Hepatocyte (in vitro differentiated cells): ENCODE measurements around the gene MYH7. TPM values are rescaled to one million over a fixed set of nuclear protein-coding genes. Genes with fewer than 3 reads are reported as not detected.

Experiments used
- DNase-seq: peaks from one replicate; pipeline ENCODE4 v3.0.0-alpha.2; 2016; ENCODE audit warnings: low spot score
- H2AFZ ChIP-seq: fragments of 200-600 bp; sonication (generic); 2 replicates; pipeline ENCODE4 v1.6.0; 2016; ENCODE audit warnings: antibody characterized with exemption, mild to moderate bottlenecking
- H3K27ac ChIP-seq: fragments of 200-600 bp; sonication (generic); 2 replicates; pipeline ENCODE4 v1.5.1; 2016; ENCODE audit warnings: mild to moderate bottlenecking
- H3K27me3 ChIP-seq: fragments of 200-600 bp; sonication (generic); 2 replicates; pipeline ENCODE4 v1.6.1; 2016
- H3K36me3 ChIP-seq: fragments of 200-600 bp; sonication (generic); replicated peaks from 2 replicates; pipeline ENCODE4 v1.5.1; 2016; ENCODE audit warnings: low read depth; ENCODE audit not compliant: insufficient read depth
- H3K4me1 ChIP-seq: fragments of 200-600 bp; sonication (generic); 2 replicates; pipeline ENCODE4 v1.5.1; 2016; ENCODE audit warnings: mild to moderate bottlenecking, moderate library complexity; ENCODE audit not compliant: insufficient read depth
- H3K4me2 ChIP-seq: fragments of 200-600 bp; sonication (generic); 2 replicates; pipeline ENCODE4 v1.6.0; 2016
- H3K4me3 ChIP-seq: fragments of 200-600 bp; sonication (generic); 2 replicates; pipeline ENCODE4 v1.5.1; 2016; ENCODE audit warnings: mild to moderate bottlenecking
- H3K79me2 ChIP-seq: fragments of 200-600 bp; sonication (generic); 2 replicates; pipeline ENCODE4 v1.6.0; 2017; ENCODE audit warnings: mild to moderate bottlenecking
- H3K9me2 ChIP-seq: fragments of 200-600 bp; sonication (generic); replicated peaks from 2 replicates; pipeline ENCODE4 v1.6.0; 2017; ENCODE audit warnings: mild to moderate bottlenecking; ENCODE audit not compliant: insufficient read depth
- H3K9me3 ChIP-seq: fragments of 200-600 bp; sonication (generic); 2 replicates; pipeline ENCODE4 v1.5.1; 2016; ENCODE audit warnings: low read depth, mild to moderate bottlenecking
- H4K20me1 ChIP-seq: fragments of 200-600 bp; sonication (generic); 2 replicates; pipeline ENCODE4 v1.6.0; 2016; ENCODE audit warnings: mild to moderate bottlenecking; ENCODE audit not compliant: insufficient read depth, poor library complexity, severe bottlenecking
- CTCF ChIP-seq: fragments of 200-600 bp; sonication (generic); IDR thresholded peaks from 2 replicates; pipeline ENCODE4 v1.5.1; 2016; ENCODE audit warnings: antibody characterized with exemption, mild to moderate bottlenecking; ENCODE audit not compliant: poor library complexity
- EZH2 ChIP-seq: fragments of 200-600 bp; sonication (generic); IDR thresholded peaks from 2 replicates; pipeline ENCODE4 v1.6.1; 2016; ENCODE audit warnings: antibody characterized with exemption, mild to moderate bottlenecking, borderline replicate concordance
- EZH2phosphoT487 ChIP-seq: fragments of 200-600 bp; sonication (generic); IDR thresholded peaks from one replicate; pipeline ENCODE4 v1.6.1; 2018; ENCODE audit warnings: antibody characterized with exemption, mild to moderate bottlenecking, low read depth, moderate library complexity; ENCODE audit not compliant: unreplicated experiment, severe bottlenecking
- WGBS: methylation state at CpG from one replicate; pipeline ENCODE4 v1.1.6; 2016; ENCODE audit warnings: low lambda C conversion rate; ENCODE audit errors: missing lambda C conversion rate; 5-methylcytosine and 5-hydroxymethylcytosine counted together
- polyA plus RNA-seq: library from polyadenylated mRNA; unstranded; fragments of >200 nt; fragmentation: Nextera tagmentation; extraction: Ambion mirVana; gene quantifications from 2 replicates; pipeline ENCODE4 v1.2.1, GENCODE V29; 2016
- total RNA-seq: library from RNA; depleted of rRNA; stranded (reverse); fragments of >200 nt; gene quantifications from 2 replicates; pipeline ENCODE4 v1.2.3, GENCODE V29; 2014

Gene MYH7
- total and polyA plus RNA-seq, 2 experiments from 2014 or later = not detected

DNA sequence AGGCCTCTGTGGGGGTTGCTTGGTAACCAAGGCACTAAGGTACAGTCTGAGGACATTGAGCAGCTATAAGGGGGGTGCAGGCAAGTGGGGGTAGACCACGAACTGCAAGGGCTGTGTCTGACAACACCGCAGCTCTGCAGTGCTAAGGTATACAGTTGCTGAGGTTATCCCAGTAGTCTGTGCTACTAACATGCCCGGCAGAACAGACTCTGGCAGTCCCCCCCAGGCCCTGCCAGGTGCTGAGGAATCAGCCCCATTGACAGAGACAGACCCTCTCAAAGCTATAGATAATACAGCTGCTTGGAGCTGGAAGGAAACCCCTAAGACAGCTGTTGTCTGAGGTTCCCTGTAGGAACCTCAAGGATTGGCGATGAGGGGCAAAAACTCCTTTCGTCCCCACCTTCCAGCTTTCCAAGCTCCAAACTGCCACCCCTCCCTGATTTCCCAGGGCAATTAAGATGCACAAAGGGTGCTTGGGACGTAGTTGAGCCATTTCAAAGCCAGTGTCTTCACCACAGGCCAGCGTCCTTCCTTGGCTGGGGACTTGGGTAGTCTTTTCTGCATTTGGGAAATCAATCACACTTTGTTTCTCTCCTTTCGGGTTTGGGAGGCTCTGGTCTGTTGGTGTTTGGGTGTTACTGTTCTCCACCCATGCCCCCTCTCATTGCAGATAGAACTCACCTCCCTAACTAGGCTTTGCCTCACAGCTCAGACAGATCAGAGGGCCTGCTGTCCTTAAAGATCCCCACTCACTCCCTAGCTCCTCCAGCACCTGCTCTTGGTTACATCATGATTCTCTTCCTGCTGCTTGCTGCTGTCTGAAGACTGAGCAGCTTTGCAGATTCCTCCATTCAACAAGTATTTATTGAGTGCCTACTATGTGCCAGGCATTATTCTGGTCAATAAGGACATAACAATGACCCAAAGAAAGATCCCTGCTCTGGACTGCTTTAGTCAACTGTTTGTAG is 2.0 kb upstream of the MYH7 start:
- Histone ChIP-seq H3K9me2 (no peaks in the 10 kb centered on the region), H3K4me3 (no peak overlapping the region), H3K27me3 (no peaks in the 10 kb centered on the region), H3K4me2 (no peak overlapping the region), H3K4me1 (no peaks in the 10 kb centered on the region), H3K9me3 (no peaks in the 10 kb centered on the region), H3K27ac (no peak overlapping the region), H3K79me2 (no peaks in the 10 kb centered on the region), H2AFZ (no peak overlapping the region), H4K20me1 (no peaks in the 10 kb centered on the region), H3K36me3 (no peaks in the 10 kb centered on the region)
- TF ChIP-seq EZH2phosphoT487 (no peak), EZH2 (no peak), CTCF (no peak)
- 70% methylated on average over 8 of the region's 8 CpGs for WGBS
- DNase-seq = no peak

- WGBS = 69% methylated on average over 15 of the region's 15 CpGs
- no peaks in the 10 kb centered on the region for H3K4me1 ChIP-seq
- H3K4me2 ChIP-seq = no peak overlapping the region
- H3K79me2 ChIP-seq = no peaks in the 10 kb centered on the region
- TF ChIP-seq EZH2phosphoT487 = no peak
- TF ChIP-seq EZH2 = no peak
- TF ChIP-seq CTCF = no peak
- peak; percentile 65 for DNase-seq
- no peaks in the 10 kb centered on the region for H3K9me2 ChIP-seq
- no peak overlapping the region for H2AFZ ChIP-seq
- H3K4me3 ChIP-seq = no peak overlapping the region
- H3K27ac ChIP-seq = no peak overlapping the region
- no peaks in the 10 kb centered on the region for H3K36me3 ChIP-seq
- H3K9me3 ChIP-seq = no peaks in the 10 kb centered on the region
- H3K27me3 ChIP-seq = no peaks in the 10 kb centered on the region
- no peaks in the 10 kb centered on the region for H4K20me1 ChIP-seq
Observed at GRCh38 chr14:23436327-23437132, 1.1 kb upstream of the MYH7 start.

DNA sequence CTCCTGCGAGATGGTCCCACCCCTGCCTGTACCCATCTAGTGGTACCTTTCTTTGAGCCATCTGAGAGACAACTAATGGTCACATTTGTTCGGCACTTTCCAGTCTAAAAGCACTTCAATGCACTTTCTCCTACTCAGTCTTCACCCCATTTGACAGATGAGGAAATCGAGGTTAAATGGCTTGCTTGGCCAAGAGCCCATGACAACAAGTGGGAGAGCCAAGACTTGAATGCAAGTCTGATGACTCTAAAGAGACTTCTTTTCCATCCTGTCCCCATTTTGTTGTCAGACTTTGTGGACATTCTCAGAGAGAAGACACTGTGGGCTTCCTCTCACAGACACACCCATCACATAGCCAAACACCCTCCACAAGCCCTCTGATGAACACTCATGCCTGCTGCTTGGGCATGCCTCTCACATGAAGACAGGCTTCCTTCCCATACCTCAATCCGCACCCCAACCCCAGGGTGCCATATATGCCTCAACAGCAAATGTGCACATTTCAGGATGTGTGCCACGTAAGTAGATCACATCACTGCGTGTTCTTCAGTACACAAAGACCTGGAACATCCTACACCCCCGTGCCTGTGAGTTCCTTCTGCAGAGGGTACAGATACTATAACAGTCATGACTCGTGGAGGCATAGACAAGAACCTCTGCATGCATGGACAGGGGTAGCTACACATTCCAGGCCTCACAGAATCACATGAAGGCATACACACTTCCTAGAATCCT is 805 bp downstream of the MYH7 start:
- no peaks in the 10 kb centered on the region for H3K9me2 ChIP-seq
- H3K36me3 ChIP-seq = no peaks in the 10 kb centered on the region
- no peaks in the 10 kb centered on the region for H4K20me1 ChIP-seq
- H3K4me2 ChIP-seq = no peak overlapping the region
- WGBS = 75% methylated on average over 8 of the region's 8 CpGs
- H3K27ac ChIP-seq = no peak overlapping the region
- H2AFZ ChIP-seq = no peak overlapping the region
- H3K79me2 ChIP-seq = no peaks in the 10 kb centered on the region
- no peak for TF ChIP-seq EZH2phosphoT487
- H3K4me1 ChIP-seq = no peaks in the 10 kb centered on the region
- no peak for DNase-seq
- H3K4me3 ChIP-seq = no peak overlapping the region
- no peaks in the 10 kb centered on the region for H3K9me3 ChIP-seq
- no peaks in the 10 kb centered on the region for H3K27me3 ChIP-seq
